Stimulated activated CD8-positive, alpha-beta memory T cell treated with anti-CD3 and anti-CD28 coated beads, Interleukin-4, amount 100 ng/mL, for 4 hours (primary cell): Measurements from ENCODE around the gene FCN2.

Experiments
- DNase-seq, 2 donors: peaks; one replicate each; pipeline ENCODE4 v3.0.0-alpha.2; 2020; ENCODE audit warnings: low read depth in 2 of 2, low spot score in 1 of 2

FCN2 gene

DNA sequence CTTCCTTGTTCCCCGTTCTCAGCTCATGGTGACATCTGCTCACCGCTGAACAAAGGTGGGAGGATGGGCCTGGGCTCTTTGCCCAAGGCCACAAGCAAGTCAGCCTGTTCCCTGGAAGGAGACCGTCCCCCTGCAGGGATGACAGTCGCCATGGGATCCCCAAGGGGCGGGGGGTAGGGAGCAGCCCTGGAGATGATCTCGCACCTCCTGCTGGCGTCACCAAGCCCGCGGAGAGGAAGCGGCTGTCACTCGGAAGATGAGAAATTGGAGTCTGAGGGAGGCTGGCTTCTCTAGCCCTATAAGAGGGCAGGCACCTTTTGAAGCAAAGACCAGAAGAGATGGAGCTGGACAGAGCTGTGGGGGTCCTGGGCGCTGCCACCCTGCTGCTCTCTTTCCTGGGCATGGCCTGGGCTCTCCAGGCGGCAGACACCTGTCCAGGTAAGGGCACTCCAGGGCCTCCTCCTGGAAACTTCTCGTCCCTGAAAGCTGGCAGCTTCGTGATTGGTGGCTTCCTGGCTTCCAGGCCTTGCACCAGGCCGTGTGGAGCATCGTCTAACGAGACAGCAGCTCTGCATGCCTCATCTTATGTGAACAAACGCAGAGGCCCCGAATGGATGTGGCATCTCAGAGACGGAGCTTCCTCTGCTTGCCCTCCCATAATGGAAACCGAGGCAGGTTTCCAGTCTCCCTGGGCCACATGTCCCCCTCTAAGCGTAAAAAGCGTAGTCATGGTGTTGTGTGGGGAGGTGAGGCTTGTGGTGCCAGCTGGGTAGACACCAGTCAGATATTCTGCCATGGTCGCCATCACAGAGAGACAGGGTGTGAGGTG, at the start of gene FCN2:
Gene FCN2 (plus strand): TSS at position 327 of the 829 bp plus-strand sequence. CDS start 12 bp downstream, at position 339.
- DNase-seq, result no peak

- no peak for DNase-seq
These were observed 49.5 kb upstream of the FCN2 start for GRCh38 chr9:134830926-134831720.

- DNase-seq, result no peak
These were observed 48.1 kb upstream of the FCN2 start for GRCh38 chr9:134832471-134832870.

- DNase-seq, result no peak
These were observed 47.2 kb upstream of the FCN2 start for GRCh38 chr9:134833294-134833880.

DNA sequence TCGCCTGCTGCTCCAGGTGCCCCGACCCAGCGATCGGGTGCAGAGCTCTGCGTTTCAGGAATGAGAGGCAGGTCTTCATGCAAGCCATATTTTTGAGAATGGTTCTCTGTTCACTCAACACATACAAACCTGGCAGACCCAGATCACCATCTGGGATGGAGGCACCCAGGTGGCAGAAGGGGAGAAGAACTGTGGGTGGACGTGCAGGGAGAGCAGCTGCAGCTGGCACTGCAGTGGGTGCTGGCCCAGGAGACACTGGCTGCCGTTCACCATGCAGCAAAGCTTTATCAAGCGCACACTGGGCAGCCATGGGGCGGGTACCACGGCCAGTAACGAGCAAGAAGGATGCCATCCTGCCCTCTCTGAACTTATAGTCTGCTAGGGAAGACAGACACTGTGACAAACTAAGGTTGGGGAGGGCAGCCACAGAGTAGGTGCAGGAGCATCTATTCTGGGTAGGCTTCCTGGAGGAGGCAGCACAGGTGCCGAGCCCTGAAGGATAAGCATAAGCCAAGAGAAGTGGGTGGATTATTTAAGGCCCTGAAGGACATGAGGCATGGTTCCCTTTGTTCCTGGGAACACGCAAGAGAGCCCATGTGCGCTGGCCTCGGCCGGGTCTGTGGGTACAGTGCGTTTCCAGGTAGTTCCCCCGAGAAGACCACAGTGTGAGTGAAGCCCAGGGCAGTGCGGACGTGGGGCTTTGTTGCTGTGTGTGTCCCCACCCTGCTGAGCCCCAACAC, 46.2 kb upstream of the FCN2 start:
- DNase-seq, result no peak

DNA sequence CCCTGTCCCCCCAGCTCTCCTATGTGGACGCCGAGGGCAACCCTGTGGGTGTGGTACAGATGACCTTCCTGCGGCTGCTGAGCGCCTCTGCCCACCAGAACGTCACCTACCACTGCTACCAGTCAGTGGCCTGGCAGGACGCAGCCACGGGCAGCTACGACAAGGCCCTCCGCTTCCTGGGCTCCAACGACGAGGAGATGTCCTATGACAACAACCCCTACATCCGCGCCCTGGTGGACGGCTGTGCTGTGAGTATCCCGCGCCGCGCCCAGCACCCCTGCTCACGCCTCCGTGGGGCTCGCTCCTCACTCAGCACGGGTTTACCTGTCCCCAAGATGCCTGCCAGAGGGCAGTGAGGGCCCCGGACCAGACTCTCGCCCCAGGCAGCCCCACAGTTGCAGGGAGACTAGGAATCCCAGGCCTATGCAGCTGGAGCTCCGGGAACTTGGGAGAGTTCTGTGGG, 45.6 kb upstream of the FCN2 start:
- DNase-seq, result no peak

DNA sequence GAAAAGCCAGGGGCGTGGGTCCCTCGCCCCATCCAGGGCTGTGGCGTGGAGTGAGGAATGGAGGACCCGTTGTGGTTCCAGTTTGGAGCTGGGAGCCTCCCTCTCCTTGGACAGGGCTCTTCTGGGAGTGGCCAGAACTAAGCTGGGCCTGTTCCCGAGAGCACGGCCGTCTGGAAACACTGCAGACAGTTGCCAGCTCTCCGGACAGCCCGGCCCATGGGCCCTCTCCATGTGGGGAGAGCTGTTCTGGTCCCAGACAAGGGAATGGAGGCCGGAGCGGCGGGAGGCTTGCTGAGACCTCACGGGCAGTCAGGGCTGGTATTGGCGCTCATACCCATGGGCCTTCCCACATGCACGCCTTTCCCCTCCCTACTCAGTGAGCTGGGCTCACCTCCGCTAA, 45.2 kb upstream of the FCN2 start:
- no peak for DNase-seq

DNA sequence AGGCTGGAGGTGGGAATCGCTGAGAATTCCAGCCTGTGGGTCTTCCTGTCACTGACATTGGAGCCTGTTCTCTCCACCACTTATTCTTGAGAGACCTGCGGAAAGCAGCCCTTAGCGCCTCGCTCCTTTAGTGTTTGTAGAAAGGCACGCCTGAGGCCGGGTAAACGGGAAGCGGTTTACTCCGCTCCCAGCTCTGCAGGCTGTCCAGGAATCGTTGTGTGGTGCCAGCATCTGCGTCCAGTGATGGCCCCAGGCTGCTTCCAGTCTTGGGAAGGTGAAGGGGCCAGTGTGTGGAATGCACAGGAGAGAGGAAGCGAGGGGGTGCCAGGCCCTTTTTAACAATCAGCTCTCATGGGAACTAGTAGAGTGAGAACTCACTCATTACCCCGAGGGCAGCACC, 44.6 kb upstream of the FCN2 start:
- no peak for DNase-seq

DNA sequence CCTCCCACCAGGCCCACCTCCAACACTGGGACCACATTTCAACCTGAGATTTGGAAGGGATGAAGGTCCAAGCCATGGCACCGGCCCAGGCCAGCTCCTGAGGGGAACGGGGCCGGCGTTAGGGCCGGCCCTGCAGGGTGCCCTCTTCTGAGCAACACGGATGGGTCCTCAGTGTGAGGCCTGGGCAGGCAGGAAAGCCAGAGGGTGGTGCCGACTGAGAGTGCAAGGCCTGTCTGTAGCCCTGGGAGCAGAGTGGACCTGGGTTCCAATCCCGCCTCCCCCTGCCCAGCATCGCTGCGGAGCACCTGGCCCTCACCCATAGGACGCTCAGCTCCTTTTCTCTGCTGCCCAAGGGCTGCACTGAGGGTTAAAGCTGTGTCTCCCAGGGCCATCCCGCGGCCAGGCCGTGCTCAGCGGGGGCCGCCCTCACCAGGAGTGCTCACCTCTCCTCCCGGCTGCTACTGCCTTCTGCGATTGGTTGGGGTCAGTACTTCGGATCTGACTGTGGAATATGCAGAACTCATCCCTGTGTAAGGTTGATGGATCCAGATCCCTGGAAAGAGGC, 44.1 kb upstream of the FCN2 start:
- DNase-seq, result no peak

DNA sequence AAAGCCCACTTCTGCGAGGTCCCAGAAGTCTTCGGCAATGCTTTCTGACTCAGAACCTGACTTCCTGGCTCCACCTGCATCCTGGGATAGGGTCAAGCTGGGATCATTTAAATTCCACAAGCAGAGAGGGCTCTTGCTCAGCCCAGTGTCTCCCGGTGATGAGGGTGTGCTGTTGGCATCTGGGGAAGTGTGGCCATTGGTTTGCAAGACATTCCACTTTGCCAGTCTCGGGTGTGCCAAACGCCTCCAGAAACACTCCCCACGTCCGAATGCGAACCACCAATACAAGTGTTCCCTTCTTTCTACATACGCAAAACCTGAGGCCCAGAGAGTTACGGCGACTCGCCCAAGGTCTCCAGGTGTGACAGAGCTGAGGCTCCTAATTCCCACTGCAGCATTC, 43.1 kb upstream of the FCN2 start:
- DNase-seq, result no peak

DNA sequence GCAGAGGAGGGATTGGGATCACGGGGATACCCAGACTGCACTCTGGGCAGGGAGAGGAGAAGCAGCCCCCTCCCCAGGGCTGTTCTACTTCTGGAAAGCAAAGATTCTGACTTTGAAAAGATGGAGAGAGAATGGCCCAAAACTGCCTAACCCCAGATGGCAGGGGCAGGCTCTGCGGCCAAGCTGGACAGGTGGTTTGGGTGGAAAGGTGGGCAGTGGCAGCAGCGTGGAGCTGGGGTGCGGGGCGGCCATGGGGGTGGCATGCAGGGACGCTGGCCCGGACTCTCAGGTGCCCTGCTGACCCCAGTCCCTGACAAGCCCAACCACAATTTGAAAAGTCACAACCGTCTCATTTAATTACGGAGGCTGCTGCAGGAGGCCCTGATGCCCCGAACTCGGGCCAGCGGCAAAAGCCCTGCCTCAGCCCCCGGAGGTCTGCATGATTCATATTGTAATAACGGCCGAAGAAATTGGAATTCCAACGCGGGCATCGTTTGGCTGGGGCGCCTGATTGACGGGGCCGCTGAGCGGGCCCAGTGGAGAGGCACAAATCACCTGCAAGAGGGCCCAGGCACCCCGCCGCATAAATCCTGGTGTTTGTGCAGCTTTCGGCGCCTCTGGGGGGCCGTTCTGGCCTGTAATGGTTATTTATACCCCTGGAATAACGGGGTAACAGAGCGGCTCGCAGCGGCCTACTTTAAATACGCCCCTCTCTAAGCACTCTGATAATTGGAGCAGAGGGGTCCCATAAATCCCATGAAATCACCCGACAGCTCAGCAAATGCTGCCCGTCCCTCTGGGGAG, 41.8 kb upstream of the FCN2 start:
- no peak for DNase-seq

- DNase-seq, result no peak
These were observed 41.0 kb upstream of the FCN2 start for GRCh38 chr9:134839455-134840125.

GRCh38 chr9:134840511-134840910, 40.1 kb upstream of the FCN2 start:
- no peak for DNase-seq

DNA sequence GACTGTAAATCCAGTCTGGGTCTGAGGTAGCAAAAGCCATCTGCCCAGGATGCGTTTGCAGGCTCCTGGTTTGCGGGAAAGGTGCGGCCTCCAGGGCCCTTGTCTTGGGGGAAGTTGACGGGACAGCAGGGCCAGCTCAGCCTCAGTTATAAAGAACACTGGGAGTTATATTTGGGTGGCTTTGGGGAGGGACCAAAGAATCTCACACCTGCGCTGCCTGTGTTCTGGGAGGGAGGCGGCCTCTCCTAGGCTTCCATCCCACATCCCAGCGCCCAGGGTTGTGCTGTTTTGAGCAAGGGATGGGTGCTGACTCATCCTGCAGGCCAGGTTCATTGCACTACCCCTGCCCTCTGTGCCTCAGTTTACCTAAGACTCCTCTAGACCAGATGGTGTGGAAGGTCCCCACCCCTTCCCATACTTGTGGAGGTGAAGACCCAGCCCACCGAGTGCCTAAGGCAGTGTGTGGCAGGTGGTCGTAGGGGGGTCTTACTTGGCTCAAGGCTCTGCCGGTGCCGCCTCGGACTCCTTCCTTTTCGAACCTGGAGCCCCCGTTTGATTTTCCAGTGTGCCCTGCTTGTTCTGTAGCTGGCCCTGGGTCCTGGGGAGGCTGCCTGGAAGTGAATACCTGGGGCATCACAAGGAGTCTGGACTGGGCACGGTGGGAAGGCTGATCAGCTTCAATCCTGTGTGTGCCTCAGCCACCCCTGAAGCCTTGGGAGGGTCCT, 39.3 kb upstream of the FCN2 start:
- DNase-seq, result no peak

- no peak for DNase-seq
These were observed 38.3 kb upstream of the FCN2 start for GRCh38 chr9:134842321-134842720.

DNA sequence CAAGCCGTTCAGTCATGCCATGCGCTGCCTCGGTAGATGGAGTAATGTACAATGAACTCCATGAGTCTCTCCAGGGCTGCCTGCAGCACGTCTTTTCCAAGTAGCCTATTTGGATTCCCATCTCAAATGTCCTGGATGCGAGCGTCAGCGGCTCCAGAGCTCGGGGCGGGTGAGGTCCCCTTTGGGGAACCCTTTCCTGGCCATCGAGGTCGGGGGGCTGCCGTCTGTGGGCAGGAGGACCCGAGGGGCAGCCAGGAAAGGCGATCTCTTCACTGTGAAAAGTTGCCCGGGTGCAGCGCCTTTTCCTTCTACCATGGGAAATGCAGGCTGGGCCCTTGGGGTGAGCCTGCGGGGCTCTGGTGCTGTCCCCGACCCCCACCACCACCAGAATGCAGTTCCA, 36.9 kb upstream of the FCN2 start:
- DNase-seq, result no peak

GRCh38 chr9:134844821-134845220, 35.8 kb upstream of the FCN2 start:
- no peak for DNase-seq

DNA sequence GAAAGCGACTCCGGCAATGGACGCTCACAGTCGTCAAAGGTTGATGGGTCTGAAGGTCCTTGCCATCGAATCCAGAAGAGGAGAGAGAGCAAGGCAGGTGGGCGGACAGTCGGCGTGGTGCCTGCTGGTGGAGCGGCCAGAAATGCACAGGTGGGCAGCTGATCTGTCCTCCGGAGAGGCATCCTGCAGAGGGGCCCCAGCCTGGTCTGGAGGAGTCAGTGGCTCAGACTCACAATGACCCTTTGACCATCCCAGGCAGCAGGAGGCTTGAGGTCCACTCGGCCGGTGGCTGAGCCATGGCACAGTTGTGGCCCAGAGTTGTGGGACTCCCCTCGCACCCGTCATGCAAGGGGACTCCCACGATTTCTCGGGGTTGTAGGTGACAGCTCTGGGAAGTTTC, 34.4 kb upstream of the FCN2 start:
- DNase-seq, result no peak

DNA sequence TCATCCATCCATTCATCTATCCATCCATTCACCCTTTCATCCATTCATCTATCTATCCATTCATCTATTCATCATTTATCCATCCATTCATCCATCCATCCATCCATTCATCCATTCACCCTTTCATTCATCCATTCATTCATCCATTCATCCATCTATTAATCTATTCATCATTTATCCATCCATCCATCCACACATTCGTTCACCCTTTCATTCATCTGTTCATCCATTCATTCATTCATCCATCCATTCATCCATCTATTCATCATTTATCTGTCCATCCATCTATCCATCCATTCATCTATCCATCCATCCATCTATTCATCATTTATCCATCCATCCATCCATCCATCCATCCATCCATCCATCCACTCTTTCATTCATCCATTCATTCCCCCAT, 33.9 kb upstream of the FCN2 start:
- no peak for DNase-seq
